ENCODE data around the gene SDCCAG8. TPM values are rescaled to one million over a fixed set of nuclear protein-coding genes. Genes with fewer than 3 reads are reported as not detected.

The SDCCAG8 gene
- total RNA-seq, 1 donor from 2014 or later, result 21.4 TPM

- intact Hi-C loops (cut with micrococcal nuclease), result no loop called here
These were observed 60.1 kb downstream of the SDCCAG8 start for GRCh38 chr1:243315893-243316292.

GRCh38 chr1:243316366-243316989 lies 60.6 kb downstream of the SDCCAG8 start:
- H3K9me3 ChIP-seq (replicated peaks), result no peaks in the 10 kb centered on the region
- H3K4me1 ChIP-seq, result peaks cover 9% of the 10 kb centered on the region
- no peak overlapping the region for H3K27ac ChIP-seq (replicated peaks)
- no peaks in the 10 kb centered on the region for H3K27me3 ChIP-seq (ENCODE audit: low read depth)
- TF ChIP-seq CTCF (IDR thresholded peaks at IDR 0.05; ENCODE audit: borderline replicate concordance), result no peak
- intact Hi-C loops (cut with micrococcal nuclease), result no loop called here
- DNase-seq, result no peak
- H3K4me3 ChIP-seq, result no peak overlapping the region
- H3K36me3 ChIP-seq, result peaks cover 42% of the 10 kb centered on the region

More at GRCh38 chr1:243315893-243316292, 60.1 kb downstream of the SDCCAG8 start:
- Histone ChIP-seq H3K4me1 (peaks cover 9% of the 10 kb centered on the region), H3K36me3 (peaks cover 42% of the 10 kb centered on the region), H3K9me3 (replicated peaks) (no peaks in the 10 kb centered on the region), H3K27me3 (ENCODE audit: low read depth) (no peaks in the 10 kb centered on the region), H3K4me3 (no peak overlapping the region), H3K27ac (replicated peaks) (no peak overlapping the region)
- no peak for DNase-seq
- TF ChIP-seq CTCF (IDR thresholded peaks at IDR 0.05; ENCODE audit: borderline replicate concordance), result no peak

- H3K4me1 ChIP-seq, result no peaks in the 10 kb centered on the region
- H3K36me3 ChIP-seq, result peaks cover 34% of the 10 kb centered on the region
- DNase-seq, result no peak
- no peak overlapping the region for H3K27ac ChIP-seq (replicated peaks)
- TF ChIP-seq CTCF (IDR thresholded peaks at IDR 0.05; ENCODE audit: borderline replicate concordance), result no peak
- H3K9me3 ChIP-seq (replicated peaks), result no peaks in the 10 kb centered on the region
- no peak overlapping the region for H3K4me3 ChIP-seq
- H3K27me3 ChIP-seq (ENCODE audit: low read depth), result no peaks in the 10 kb centered on the region
- intact Hi-C loops (cut with micrococcal nuclease), result loop anchor here (10.0 kb wide), 1 partner anchor 855 kb away; no protein-coding TSS in a partner anchor
These were observed 64.4 kb downstream of the SDCCAG8 start for GRCh38 chr1:243320224-243320623.

- DNase-seq, result no peak
- no peaks in the 10 kb centered on the region for H3K4me1 ChIP-seq
- peaks cover 23% of the 10 kb centered on the region for H3K36me3 ChIP-seq
- intact Hi-C loops (cut with micrococcal nuclease), result loop anchor here (10.0 kb wide), 1 partner anchor 858 kb away; no protein-coding TSS in a partner anchor
- H3K9me3 ChIP-seq (replicated peaks), result no peaks in the 10 kb centered on the region
- H3K27ac ChIP-seq (replicated peaks), result no peak overlapping the region
- TF ChIP-seq CTCF (IDR thresholded peaks at IDR 0.05; ENCODE audit: borderline replicate concordance), result no peak
- H3K4me3 ChIP-seq, result no peak overlapping the region
- H3K27me3 ChIP-seq (ENCODE audit: low read depth), result no peaks in the 10 kb centered on the region
These were observed 66.5 kb downstream of the SDCCAG8 start for GRCh38 chr1:243322326-243322725.

- Histone ChIP-seq H3K4me1 (no peaks in the 10 kb centered on the region), H3K27me3 (ENCODE audit: low read depth) (no peaks in the 10 kb centered on the region), H3K36me3 (peaks cover 16% of the 10 kb centered on the region), H3K4me3 (no peak overlapping the region), H3K27ac (replicated peaks) (no peak overlapping the region), H3K9me3 (replicated peaks) (no peaks in the 10 kb centered on the region)
- intact Hi-C loops (cut with micrococcal nuclease), result loop anchor here (10.0 kb wide), 1 partner anchor 859 kb away; no protein-coding TSS in a partner anchor
- no peak for TF ChIP-seq CTCF (IDR thresholded peaks at IDR 0.05; ENCODE audit: borderline replicate concordance)
- DNase-seq, result no peak
These were observed 67.7 kb downstream of the SDCCAG8 start for GRCh38 chr1:243323491-243323890.
